Activated CD8-positive, alpha-beta memory T cell treated with anti-CD3 and anti-CD28 coated beads, Interleukin-2, amount 50 U/mL, for 1 hour (primary cell): ENCODE results near the gene CYB561D1.
A peak's percentile ranks its signal among the peaks of the same experiment; 100 is the strongest.
"Not testable (repeated sequence)": the region's sequence is repeated elsewhere in the genome, so short reads cannot be mapped to it uniquely, and the experiment has no call there.

Experiments used
- DNase-seq: peaks from one replicate; pipeline ENCODE4 v3.0.0-alpha.2; 2020; ENCODE audit errors: extremely low read depth

Gene CYB561D1, protein sequence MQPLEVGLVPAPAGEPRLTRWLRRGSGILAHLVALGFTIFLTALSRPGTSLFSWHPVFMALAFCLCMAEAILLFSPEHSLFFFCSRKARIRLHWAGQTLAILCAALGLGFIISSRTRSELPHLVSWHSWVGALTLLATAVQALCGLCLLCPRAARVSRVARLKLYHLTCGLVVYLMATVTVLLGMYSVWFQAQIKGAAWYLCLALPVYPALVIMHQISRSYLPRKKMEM

DNA sequence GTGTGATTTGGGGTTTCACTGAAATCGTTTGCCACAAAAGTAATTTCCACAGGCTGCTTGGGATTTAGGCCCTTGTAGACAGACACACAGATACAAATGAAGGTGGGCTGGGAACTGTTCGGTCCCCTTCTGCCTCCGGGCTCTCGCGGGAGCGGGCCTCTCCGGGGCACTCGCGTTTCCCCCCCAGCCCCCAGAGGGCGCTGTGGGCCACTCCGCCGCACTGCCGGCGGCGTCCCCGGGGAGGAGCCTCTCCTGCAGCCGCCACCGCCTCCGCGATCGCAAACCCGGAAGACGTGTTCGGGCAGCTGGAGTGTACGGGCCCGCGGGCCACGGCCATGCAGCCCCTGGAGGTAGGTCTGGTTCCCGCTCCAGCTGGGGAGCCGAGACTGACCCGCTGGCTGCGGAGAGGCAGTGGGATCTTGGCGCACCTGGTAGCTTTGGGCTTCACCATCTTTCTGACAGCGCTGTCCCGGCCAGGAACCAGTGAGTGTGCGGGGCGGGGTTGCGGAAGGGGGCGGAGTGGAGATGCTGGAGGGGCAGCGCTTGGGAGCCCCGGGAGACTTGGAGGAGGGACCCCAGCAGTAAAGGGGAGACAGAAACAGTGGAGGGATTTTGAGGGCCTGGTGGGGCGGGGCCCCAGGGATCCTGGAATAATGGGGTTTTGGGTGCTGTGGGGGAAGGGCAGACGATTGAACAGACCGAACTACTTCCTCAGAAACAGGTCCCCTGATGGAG lies at the start of gene CYB561D1:
Gene CYB561D1 (plus strand): TSS at position 290 of the 735 bp plus-strand sequence. CDS start 46 bp downstream, at position 336.
- DNase-seq: peak; percentile 64

DNA sequence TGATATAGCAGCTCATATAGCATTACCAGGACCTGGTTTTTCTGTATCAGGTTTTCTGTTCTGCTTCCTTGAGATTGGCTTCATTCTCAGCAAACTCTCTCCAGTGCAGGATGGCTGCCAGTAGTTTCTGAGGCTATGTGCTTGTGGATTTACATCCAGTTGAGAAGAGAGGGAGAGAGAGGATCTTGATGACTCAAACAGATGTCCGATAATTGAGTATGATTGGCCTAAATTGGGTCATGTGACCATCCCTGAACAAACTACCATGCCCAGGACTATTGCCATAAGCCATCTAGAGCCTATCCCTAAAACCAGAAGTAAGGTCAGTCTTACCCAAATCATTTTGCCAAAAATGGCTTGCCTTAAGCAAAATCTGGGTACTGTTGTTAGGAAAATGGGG lies 49.5 kb upstream of the CYB561D1 start:
- no peak for DNase-seq

DNA sequence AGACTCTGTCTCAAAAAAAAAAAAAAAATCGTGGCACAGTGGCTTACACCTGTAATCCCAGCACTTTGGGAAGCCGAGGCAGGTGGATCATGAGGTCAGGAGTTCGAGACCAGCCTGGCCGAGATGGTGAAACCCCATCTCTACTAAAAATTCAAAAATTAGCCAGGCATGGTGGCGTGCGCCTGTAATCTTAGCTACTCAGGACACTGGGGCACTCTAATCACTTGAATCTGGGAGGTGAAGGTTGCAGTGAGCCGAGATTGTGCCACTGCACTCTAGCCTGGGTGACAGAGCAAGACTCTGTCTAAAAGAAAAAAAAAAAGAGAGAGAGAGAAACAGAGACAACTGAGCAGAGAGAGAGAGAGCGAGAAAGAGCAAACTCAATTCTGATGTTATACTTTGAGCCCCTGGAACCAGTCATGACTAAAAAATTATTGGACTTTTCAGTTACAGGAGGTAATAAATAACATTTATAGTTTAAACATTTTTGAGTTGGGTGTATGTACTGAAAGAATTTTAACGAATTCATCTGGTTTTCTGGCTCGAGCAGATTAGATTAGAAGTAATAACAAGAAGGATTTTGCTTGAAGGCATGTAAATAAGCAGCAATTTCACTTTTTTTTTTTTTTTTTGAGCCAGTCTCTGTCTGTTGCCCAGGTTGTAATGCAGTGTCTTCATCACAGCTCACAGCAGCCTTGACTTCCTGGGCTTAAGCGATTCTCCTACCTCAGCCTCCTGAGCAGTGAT lies 47.8 kb upstream of the CYB561D1 start:
- DNase-seq: not testable (repeated sequence)

DNA sequence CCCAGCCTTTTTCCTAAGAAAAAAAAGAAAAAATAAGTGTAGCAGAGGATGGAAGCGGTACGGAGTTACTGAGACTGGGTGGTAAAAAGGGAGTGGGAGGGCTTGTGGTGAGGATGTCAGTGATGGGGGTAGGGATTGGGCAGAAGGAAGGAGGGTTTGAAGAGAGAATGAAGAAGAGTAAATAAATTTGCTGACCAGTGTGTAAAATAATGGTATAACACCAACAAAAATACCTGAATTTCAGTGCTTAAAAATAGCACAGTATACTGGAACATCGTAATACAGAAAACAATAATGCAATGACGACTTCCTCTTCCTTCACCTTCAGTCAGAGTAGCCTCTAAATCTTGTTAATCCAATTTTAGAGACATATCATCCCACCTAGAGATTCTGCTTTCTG lies 46.4 kb upstream of the CYB561D1 start:
- no peak for DNase-seq

GRCh38 chr1:109454497-109455133 lies 39.3 kb upstream of the CYB561D1 start:
- no peak for DNase-seq

DNA sequence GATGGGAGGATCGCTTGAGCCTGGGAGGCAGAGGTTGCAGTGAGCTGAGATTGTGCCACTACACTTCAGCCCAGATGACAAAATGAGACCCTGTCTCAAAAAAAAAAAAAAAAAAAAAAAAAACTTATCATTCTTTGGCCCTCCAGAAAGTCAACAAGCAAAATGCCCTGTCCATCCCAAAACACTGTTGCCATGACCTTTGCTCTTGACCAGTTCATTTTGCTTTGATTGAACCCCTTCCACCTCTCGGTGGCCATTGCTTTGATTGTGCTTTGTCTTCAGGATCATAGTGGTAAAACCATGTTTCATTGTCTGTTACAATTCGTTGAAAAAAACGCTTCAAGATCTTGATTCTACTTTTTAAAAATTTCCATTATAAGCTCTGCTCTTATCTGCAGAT lies 36.1 kb upstream of the CYB561D1 start:
- DNase-seq: no peak

DNA sequence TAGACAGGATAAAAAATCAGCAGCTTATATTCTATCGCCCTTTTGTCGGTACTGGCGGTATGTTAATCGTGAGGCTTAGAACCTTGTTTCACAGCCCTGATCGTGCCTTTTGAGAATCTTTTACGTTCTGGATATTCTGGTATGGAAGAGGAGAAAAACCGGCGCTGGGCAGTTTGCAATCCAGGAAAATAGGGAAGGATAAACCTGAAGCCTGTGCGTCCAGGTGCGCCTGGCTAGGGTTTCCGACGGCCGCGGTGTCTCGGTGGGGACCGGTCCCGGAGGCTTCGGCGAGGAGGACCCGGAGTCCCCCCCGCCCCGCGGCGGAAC lies 27.8 kb upstream of the CYB561D1 start:
- no peak for DNase-seq

DNA sequence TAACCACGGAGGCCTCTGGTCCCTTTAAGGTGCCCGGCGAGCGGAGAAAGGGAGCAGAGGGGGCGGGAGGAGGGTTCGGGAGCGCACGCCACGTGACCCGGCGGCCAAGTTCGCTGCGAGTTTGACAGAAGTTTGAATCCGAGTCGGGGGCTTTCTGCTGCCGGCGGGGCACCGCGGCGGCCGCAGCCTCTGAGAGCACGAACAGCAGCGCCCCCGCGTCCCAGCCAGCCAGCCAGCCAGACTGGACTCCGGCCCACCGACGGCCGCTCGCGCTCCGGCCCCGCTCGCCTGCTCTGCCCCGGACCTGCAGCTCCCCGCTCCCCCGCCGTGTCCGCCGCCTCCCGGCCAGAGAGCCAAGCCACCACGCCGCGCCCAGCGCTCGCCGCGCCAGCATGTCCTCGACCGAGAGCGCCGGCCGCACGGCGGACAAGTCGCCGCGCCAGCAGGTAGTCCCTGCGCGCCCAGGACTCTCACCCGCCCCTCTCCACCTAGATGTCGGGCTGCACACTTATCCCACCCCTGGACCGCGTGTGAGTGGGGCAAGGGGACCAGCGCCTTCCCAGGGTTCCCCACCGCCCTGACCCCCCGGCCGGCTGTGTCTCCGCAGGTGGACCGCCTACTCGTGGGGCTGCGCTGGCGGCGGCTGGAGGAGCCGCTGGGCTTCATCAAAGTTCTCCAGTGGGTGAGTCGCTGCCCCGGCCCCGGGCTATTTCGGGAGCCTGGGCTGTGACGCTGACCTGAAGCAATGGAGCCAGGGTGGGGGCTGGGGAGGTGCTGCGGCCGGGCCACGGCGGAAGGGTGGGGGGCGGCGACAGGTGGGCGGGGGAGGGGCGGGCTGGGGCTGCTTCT lies 27.2 kb upstream of the CYB561D1 start, which contains the start of gene SYPL2:
Gene SYPL2 (plus strand): TSS at position 95 of the 849 bp plus-strand sequence. CDS start 298 bp downstream, at position 393.
- no peak for DNase-seq

- no peak for DNase-seq
These were observed 26.6 kb upstream of the CYB561D1 start for GRCh38 chr1:109467301-109467777.

DNA sequence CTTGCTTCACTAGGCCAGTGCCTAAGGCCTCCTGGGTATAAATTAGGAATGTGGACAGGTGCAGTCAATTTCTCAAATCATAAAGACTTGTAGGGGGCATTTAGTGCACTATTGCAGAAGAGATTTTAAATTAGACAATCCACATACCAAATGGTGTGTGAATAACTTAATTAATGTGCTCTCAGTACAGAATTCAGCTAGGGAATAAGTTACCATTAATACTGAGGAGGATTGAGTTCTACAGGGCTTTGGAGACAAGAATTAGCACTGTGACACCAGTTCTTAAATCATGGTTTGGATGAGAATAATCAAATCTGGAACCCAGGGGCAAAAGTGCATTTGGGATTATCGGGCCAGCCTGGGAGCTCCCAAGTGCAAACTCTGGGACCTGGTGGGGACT lies 25.8 kb upstream of the CYB561D1 start:
- no peak for DNase-seq

DNA sequence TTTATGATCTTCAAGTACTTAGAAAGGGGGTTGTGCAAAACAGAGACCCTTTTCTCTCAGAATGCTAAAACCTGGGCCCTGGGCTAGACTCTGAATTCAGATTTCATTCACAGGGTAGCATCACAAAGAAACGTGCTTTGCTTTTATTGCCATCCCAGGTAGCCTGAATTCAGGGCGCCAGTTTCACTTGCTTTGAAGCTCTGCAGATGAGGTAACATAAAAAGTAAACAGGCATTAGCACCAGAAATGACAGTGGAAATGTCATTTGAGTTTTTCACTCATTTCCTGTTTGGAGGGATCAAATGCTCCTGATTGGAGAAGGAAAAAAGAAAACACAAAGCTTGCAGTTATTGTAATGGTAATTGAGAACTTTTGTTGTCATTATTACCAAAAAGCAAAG lies 25.0 kb upstream of the CYB561D1 start:
- no peak for DNase-seq

- no peak for DNase-seq
These were observed 23.6 kb upstream of the CYB561D1 start for GRCh38 chr1:109470245-109470644.

GRCh38 chr1:109472779-109473178 lies 21.1 kb upstream of the CYB561D1 start:
- no peak for DNase-seq

GRCh38 chr1:109473284-109474057 lies 20.4 kb upstream of the CYB561D1 start:
- not testable (repeated sequence) for DNase-seq

GRCh38 chr1:109474697-109475096 lies 19.2 kb upstream of the CYB561D1 start:
- DNase-seq: no peak

- no peak for DNase-seq
These were observed 18.6 kb upstream of the CYB561D1 start for GRCh38 chr1:109475261-109475660.

DNA sequence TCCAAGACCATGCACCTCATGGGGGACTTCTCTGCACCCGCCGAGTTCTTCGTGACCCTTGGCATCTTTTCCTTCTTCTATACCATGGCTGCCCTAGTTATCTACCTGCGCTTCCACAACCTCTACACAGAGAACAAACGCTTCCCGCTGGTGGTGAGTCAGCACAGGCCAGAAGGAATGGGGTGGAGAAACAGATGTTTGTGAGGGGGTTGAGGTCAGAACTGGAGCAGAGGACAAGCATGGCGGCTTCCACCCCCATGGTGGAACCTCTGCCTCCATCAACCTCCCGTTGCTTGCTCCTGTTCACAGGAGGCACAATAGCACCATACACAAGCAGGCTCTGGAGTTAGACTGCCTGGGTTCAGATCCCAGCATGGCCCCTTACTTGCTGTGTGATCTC lies 17.1 kb upstream of the CYB561D1 start:
- no peak for DNase-seq

DNA sequence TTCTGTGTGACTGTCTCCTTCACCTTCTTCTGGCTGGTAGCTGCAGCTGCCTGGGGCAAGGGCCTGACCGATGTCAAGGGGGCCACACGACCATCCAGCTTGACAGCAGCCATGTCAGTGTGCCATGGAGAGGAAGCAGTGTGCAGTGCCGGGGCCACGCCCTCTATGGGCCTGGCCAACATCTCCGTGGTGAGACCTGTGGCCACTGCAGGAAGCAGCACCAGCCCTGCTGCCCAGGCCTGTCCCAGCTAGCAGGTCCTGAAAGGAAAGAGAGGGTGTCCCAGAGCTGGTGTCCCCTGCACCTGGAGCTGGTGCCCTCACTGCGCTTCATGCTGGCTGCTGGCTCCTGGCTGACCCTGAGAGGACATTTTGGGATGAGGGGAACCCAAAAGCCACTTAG lies 16.1 kb upstream of the CYB561D1 start:
- no peak for DNase-seq

GRCh38 chr1:109478806-109479205 lies 15.1 kb upstream of the CYB561D1 start:
- no peak for DNase-seq

- DNase-seq: no peak
These were observed 14.6 kb upstream of the CYB561D1 start for GRCh38 chr1:109479311-109479710.
